Lower leg skin (tissue), 4 donors: ENCODE measurements around the gene LEMD1. TPM values are rescaled to one million over a fixed set of nuclear protein-coding genes. Genes with fewer than 3 reads are reported as not detected.

Source experiments
- DNase-seq, 2 donors: peaks; one replicate each; pipeline ENCODE4 v3.0.0-alpha.2; 2019; ENCODE audit warnings: low spot score in 2 of 2
- H3K4me3 ChIP-seq: fragments of 200-600 bp; sonication (generic); 2 replicates; pipeline ENCODE4 v1.5.1; 2017; ENCODE audit warnings: mild to moderate bottlenecking, low read depth; ENCODE audit not compliant: poor library complexity, severe bottlenecking
- POLR2A ChIP-seq, 2 donors: fragments of 450-650 bp; IDR thresholded peaks; one replicate each; pipeline ENCODE4 v1.6.1; 2016 to 2017; ENCODE audit warnings: antibody characterized with exemption in 2 of 2, mild to moderate bottlenecking in 1 of 2, moderate library complexity in 1 of 2
- WGBS, 2 donors: methylation state at CpG; one replicate each; pipeline ENCODE4 v1.1.5; 2018; 5-methylcytosine and 5-hydroxymethylcytosine counted together
- intact Hi-C: fragments of 100-400 bp; cut with DNase I; formaldehyde crosslinking; loops from one replicate; pipeline ENCODE4 v1.15.0; 2023; ENCODE audit warnings: low total_unique reads
- total RNA-seq, 4 donors: library from RNA; depleted of rRNA; stranded (reverse); fragments of >200 nt; gene quantifications; one replicate each; pipeline ENCODE4 v1.1.0, GENCODE V29; 2016
- TF ChIP-seq, protein P1 (sequence below), 3 donors: fragments of 450-650 bp; IDR thresholded peaks; one replicate each; pipeline ENCODE4 v1.5.1; 2016; ENCODE audit warnings: antibody characterized with exemption in 3 of 3, mild to moderate bottlenecking in 3 of 3, moderate library complexity in 2 of 3

LEMD1 gene
- total RNA-seq, 4 donors from 2014 or later: not detected

DNA sequence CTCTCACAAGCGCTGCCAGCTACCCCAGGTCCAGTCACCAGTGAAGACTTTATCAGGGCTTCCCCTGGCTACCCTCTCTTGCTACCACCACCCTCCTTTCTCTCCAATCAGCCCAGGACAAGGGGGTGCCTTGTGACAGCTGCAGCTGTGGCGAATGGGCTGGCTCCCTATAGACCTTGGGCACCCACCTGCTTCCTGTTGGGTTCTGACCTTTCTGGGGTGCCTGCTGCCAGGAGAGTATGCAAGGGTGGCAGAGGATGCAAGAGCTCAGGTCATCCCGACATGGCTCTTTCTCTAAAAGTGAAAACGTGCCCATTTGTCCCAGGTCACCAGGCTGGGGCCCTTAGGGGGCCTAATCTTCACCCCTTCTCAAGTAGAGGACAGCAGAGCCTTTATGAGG lies 71.7 kb downstream of the LEMD1 start:
- TF ChIP-seq, protein P1, sequence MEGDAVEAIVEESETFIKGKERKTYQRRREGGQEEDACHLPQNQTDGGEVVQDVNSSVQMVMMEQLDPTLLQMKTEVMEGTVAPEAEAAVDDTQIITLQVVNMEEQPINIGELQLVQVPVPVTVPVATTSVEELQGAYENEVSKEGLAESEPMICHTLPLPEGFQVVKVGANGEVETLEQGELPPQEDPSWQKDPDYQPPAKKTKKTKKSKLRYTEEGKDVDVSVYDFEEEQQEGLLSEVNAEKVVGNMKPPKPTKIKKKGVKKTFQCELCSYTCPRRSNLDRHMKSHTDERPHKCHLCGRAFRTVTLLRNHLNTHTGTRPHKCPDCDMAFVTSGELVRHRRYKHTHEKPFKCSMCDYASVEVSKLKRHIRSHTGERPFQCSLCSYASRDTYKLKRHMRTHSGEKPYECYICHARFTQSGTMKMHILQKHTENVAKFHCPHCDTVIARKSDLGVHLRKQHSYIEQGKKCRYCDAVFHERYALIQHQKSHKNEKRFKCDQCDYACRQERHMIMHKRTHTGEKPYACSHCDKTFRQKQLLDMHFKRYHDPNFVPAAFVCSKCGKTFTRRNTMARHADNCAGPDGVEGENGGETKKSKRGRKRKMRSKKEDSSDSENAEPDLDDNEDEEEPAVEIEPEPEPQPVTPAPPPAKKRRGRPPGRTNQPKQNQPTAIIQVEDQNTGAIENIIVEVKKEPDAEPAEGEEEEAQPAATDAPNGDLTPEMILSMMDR (IDR thresholded peaks at IDR 0.05): no peak
- TF ChIP-seq POLR2A (IDR thresholded peaks at IDR 0.05): no peak
- no peak overlapping the region for H3K4me3 ChIP-seq
- 79 to 94% methylated on average over 3 to 4 of the region's 4 CpGs for WGBS, 2 donors
- DNase-seq: no peak
- intact Hi-C loops: loop anchor here (5.0 kb wide), 1 partner anchor 172 kb away; no protein-coding TSS in a partner anchor

DNA sequence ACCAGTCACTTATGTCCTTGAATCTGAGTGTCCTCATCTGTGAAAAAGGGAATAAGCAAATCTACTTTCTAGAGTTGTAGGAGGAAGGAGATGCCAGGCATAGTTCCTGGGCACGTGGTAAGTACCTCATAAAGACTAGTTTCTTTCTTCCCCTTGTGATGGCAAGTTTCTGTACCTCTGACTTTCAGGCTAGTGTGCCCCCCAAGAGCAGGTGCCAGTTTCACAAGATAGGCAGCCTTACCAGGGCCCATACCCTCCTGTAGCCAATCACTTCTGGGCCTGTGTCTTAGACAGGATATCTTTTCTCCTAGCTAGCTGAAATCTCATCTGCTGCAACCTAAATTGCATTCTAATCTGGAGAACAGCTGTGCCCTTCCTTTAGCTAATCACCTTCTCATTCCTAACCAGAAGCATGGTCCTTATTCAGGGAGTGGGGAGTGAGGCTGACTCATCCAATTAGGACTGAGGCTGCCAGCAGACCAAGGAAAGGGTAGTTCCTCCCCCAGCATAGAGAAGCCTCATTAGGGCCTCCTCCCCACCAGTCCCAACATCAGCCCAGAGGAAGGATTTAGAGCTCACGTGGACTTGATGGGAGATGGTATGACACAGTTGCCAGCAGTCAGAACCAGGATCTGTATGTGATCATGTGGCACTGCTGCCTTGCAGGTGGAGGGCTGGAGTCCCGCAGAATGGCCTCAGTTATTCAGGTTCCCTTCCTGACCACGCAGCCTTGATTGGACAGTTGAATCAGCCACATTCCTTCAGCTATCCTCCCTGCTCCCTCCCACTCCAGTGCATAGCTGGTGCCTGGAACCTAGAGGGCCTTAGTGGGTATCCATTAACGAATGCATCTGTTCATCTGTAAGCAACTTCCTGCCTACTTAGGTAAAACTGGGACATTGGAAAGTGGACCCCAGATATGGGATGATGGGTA lies 73.0 kb downstream of the LEMD1 start:
- 48 to 82% methylated on average over 5 of the region's 5 CpGs for WGBS, 2 donors
- H3K4me3 ChIP-seq: no peak overlapping the region
- TF ChIP-seq, protein P1 (IDR thresholded peaks at IDR 0.05): no peak
- TF ChIP-seq POLR2A (IDR thresholded peaks at IDR 0.05): no peak
- intact Hi-C loops: no loop called here
- no peak for DNase-seq

DNA sequence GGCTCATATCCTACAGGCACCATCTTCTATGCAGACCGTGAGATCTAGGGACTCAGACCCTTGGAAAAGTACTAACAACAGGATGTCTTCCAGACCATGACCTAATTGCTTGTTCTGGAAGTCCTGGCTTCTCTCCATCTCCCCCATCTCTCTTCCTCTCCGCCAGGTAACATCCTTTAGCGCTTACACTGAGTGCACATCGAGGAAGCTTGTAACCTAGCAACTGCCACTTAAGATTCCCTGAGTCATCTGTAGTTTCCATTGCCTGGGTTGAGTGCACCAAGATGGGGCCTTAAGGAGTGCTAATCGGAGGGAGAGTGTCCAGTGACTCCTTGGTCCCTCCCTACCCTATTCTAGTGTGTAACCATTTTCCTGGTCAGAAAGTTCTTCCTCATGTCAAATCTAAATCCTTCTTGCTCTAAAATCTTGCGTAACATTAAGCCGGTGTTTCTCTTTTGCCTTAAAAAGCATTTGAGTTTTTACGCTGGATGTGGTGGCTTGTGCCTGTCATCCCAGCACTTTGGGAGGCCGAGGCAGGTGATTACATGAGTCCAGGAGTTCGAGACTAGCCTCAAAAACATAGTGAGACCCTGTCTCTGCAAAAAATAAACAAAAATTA lies 74.8 kb downstream of the LEMD1 start:
- no peak overlapping the region for H3K4me3 ChIP-seq
- no peak for DNase-seq
- 72 to 78% methylated on average over 10 of the region's 10 CpGs for WGBS, 2 donors
- TF ChIP-seq POLR2A (IDR thresholded peaks at IDR 0.05): no peak
- TF ChIP-seq, protein P1 (IDR thresholded peaks at IDR 0.05): no peak
- intact Hi-C loops: no loop called here

DNA sequence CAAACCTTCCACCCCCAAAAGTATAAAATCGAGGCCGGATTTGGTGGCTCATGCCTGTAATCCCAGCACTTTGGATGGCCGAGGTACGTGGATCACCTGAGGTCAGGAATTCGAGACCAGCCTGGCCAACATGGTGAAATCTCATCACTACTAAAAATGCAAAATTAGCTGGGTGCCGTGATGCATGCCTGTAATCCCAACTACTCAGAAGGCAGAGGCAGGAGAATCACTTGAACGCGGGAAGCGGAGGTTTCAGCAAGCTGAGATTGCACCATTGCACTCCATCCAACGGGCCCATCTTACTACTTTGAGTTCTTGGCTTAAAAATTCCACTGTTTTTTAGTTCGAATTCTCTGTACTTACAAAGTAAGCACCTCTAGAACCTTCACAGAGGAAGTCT lies 76.1 kb downstream of the LEMD1 start:
- no peak overlapping the region for H3K4me3 ChIP-seq
- DNase-seq: no peak
- 83 to 92% methylated on average over 11 of the region's 11 CpGs for WGBS, 2 donors
- TF ChIP-seq POLR2A (IDR thresholded peaks at IDR 0.05): no peak
- TF ChIP-seq, protein P1 (IDR thresholded peaks at IDR 0.05): no peak
- intact Hi-C loops: no loop called here

DNA sequence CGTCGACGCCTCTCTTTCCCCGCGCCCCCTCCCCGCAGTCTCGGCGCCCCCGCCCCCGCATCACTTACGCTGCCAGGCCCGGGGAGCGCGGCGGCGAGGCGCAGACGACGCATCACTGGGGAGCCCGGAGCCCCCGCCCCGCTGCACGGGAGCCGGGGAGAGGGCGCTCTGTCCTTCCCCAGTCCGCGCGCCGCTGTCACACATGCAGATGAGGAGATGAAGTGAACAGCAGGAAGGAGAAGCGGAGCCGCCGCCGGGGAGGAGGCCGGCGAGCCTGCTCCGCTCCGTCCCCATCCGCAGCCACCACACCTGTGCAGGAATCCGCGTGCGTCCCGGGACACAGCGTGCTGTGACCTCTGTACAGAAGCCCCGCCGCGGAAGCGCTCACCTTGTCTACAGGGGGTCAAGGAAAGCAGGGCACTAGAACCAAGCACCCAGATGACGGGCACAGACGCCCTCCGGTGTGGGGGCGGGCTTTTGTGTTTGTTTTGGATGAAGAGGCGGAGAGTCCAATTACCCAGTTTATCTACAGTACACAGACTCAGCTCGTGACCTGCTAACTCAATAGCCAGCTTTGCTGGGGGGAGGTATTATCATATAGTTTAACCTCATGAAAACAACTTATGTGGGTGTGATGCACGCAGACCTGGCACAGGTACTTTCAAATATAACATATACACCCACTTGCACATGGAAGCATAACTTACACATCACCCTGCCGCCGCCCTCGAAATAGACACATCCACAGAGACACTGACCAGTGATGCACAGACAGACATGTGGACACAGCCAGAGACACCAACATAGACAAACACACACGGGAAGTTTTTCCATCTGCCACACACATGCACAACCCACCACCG lies 77.6 kb downstream of the LEMD1 start:
- 13 to 54% methylated on average over 10 to 48 of the region's 59 CpGs for WGBS, 2 donors
- no peak for TF ChIP-seq POLR2A (IDR thresholded peaks at IDR 0.05)
- TF ChIP-seq, protein P1 (IDR thresholded peaks at IDR 0.05): no peak
- H3K4me3 ChIP-seq: no peak overlapping the region
- DNase-seq: no peak
- intact Hi-C loops: no loop called here
